Measurements from ENCODE around the gene PIAS1. TPM values are rescaled to one million over a fixed set of nuclear protein-coding genes. Genes with fewer than 3 reads are reported as not detected.
"Not testable (repeated sequence)": the region's sequence is repeated elsewhere in the genome, so short reads cannot be mapped to it uniquely, and the experiment has no call there.

Gene PIAS1
- total RNA-seq, 1 experiment from 2014 or later: 32.9 TPM

DNA sequence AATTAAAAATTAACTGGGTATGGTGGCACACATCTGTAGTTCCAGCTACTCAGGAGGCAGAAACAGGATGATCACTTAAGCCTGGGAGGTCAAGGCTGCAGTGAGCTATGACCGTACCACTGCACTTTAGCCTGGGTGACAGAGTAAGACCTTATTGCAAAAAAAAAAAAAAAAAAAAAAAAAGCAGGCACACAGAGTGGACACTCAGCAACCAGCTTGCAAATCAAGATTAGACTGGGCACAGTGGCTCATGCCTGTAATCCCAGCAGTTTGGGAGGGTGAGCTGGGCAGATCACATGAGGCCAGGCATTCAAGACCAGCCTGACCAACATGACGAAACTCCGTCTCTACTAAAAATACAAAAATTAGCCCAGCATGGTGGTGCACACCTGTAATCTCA, 170.0 kb downstream of the PIAS1 start:
- intact Hi-C loops (cut with micrococcal nuclease): no loop called here
- Mint-ChIP-seq H3K36me3 (ENCODE audit: insufficient read depth, unreplicated experiment) (peaks cover 11% of the 10 kb centered on the region), H3K9me3 (ENCODE audit: unreplicated experiment) (no peaks in the 10 kb centered on the region), H3K27me3 (ENCODE audit: insufficient read depth, unreplicated experiment) (no peaks in the 10 kb centered on the region), H3K27ac (ENCODE audit: low read depth, unreplicated experiment) (no peak overlapping the region), H3K4me3 (ENCODE audit: unreplicated experiment) (no peak overlapping the region), H3K4me1 (ENCODE audit: insufficient read depth, unreplicated experiment) (peaks cover 24% of the 10 kb centered on the region)
- ChIA-PET CTCF (interaction anchor here (0.6 to 1.2 kb wide), 4 partner anchors 13 to 119 kb away, joined by 3 to 4 read pairs (median 3); no protein-coding TSS in a partner anchor), POLR2A (no interaction called here)
- no peak for DNase-seq (ENCODE audit: unreplicated experiment)
- no TSS peak for BruUV-seq (replicated peaks)
- TF ChIP-seq, protein P1, sequence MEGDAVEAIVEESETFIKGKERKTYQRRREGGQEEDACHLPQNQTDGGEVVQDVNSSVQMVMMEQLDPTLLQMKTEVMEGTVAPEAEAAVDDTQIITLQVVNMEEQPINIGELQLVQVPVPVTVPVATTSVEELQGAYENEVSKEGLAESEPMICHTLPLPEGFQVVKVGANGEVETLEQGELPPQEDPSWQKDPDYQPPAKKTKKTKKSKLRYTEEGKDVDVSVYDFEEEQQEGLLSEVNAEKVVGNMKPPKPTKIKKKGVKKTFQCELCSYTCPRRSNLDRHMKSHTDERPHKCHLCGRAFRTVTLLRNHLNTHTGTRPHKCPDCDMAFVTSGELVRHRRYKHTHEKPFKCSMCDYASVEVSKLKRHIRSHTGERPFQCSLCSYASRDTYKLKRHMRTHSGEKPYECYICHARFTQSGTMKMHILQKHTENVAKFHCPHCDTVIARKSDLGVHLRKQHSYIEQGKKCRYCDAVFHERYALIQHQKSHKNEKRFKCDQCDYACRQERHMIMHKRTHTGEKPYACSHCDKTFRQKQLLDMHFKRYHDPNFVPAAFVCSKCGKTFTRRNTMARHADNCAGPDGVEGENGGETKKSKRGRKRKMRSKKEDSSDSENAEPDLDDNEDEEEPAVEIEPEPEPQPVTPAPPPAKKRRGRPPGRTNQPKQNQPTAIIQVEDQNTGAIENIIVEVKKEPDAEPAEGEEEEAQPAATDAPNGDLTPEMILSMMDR (IDR thresholded peaks at IDR 0.05; ENCODE audit: unreplicated experiment): no peak

DNA sequence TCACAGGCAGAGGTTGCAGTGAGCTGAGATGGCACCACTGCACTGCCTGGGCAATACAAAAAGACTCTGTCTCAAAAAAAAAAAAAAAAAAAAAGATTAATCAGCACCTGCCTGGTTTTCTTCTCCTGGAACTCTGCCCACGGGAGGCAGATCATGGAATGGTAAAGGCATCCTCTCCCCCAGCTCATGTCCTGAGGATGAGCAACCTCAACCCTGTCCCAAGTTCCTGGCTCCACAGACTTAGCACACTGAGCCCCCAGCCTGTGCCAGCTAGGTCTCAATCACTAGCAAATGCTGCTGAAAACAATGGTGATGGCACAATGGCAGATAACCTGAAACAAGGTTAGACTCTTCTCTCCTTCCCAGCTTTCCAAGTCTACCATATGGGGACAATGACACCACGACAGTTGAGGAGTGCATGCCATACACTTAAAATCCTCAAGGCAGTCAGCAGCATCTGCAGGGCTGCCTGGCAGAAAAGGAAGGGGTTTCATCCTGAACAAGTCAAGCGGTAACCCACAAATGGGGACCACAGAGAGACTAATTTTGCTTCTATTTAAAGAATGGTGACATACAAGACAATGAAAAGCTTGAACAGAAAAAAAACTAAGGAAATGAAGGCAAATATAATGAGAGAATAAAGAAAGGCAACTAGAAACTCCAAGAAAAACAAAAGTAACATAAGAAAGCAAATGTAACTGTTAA, 170.6 kb downstream of the PIAS1 start:
- H3K27ac Mint-ChIP-seq (ENCODE audit: low read depth, unreplicated experiment): no peak overlapping the region
- H3K36me3 Mint-ChIP-seq (ENCODE audit: insufficient read depth, unreplicated experiment): peaks cover 11% of the 10 kb centered on the region
- intact Hi-C loops (cut with micrococcal nuclease): no loop called here
- TF ChIP-seq, protein P1 (IDR thresholded peaks at IDR 0.05; ENCODE audit: unreplicated experiment): no peak
- CTCF ChIA-PET: interaction anchor here (0.6 to 1.2 kb wide), 5 partner anchors 13 to 118 kb away, joined by 3 to 4 read pairs (median 3); no protein-coding TSS in a partner anchor
- H3K4me1 Mint-ChIP-seq (ENCODE audit: insufficient read depth, unreplicated experiment): peaks cover 24% of the 10 kb centered on the region
- DNase-seq (ENCODE audit: unreplicated experiment): no peak
- H3K9me3 Mint-ChIP-seq (ENCODE audit: unreplicated experiment): no peaks in the 10 kb centered on the region
- POLR2A ChIA-PET: interaction anchor here (1.2 kb wide), 1 partner anchor 27 kb away, joined by 5 read pairs; no protein-coding TSS in a partner anchor
- no peak overlapping the region for H3K4me3 Mint-ChIP-seq (ENCODE audit: unreplicated experiment)
- no peaks in the 10 kb centered on the region for H3K27me3 Mint-ChIP-seq (ENCODE audit: insufficient read depth, unreplicated experiment)
- no TSS peak for BruUV-seq (replicated peaks)

DNA sequence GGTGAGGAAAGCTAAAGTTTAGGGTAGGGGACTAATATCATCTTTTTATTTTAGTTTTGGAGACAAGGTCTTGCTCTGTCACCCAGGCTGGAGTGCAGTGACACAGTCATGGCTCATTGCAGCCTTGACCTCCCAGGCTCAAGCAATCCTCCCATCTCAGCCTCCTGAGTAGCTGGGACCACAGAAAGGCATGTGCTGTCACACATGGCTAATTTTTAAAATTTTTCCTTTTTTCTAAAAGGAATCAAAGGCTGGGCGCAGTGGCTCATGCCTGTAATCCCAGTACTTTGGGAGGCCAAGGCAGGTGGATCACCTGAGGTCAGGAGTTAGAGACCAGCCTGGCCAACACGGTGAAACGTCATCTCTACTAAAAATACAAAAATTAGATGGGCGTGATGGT, 171.3 kb downstream of the PIAS1 start:
- peaks cover 11% of the 10 kb centered on the region for H3K36me3 Mint-ChIP-seq (ENCODE audit: insufficient read depth, unreplicated experiment)
- CTCF ChIA-PET: interaction anchor here (0.6 to 1.2 kb wide), 4 partner anchors 13 to 1280 kb away, joined by 3 read pairs; no protein-coding TSS in a partner anchor
- POLR2A ChIA-PET: interaction anchor here (1.2 kb wide), 1 partner anchor 28 kb away, joined by 5 read pairs; no protein-coding TSS in a partner anchor
- intact Hi-C loops (cut with micrococcal nuclease); H3K9me3 Mint-ChIP-seq (ENCODE audit: unreplicated experiment); H3K4me3 Mint-ChIP-seq (ENCODE audit: unreplicated experiment); H3K27me3 Mint-ChIP-seq (ENCODE audit: insufficient read depth, unreplicated experiment); BruUV-seq (replicated peaks); H3K27ac Mint-ChIP-seq (ENCODE audit: low read depth, unreplicated experiment); DNase-seq (ENCODE audit: unreplicated experiment): not testable (repeated sequence)
- H3K4me1 Mint-ChIP-seq (ENCODE audit: insufficient read depth, unreplicated experiment): peaks cover 29% of the 10 kb centered on the region

DNA sequence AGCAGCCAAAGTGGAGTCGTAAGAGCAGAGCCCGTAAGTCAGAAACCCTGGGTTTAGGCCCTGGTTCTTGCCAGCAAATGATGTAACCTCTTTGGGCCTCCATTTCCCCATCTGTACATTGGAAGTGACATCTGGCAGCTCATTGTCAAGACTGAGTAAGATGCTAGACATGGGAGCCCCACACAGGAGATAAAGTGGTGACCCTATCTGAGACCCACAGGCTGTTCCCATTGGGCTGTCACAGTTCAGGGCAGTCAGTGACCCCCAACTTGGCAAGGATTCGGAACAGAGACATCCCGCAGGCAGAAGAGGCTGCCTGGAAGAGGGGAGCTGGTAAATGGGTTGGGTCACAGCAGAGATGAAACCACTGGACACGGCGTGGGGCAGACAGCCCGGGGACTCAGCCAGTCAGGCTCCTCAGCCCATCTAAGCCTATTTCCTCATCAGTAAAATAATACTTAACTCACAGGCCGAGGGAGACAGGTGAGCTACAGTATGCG, 173.6 kb downstream of the PIAS1 start:
- TF ChIP-seq, protein P1 (IDR thresholded peaks at IDR 0.05; ENCODE audit: unreplicated experiment): no peak
- DNase-seq (ENCODE audit: unreplicated experiment): no peak
- ChIA-PET POLR2A (interaction anchor here (3.6 kb wide), 1 partner anchor 52 kb away, joined by 49 read pairs; the partner anchor contains the start of gene FEM1B), CTCF (interaction anchor here (0.6 kb wide), 1 partner anchor 740 kb away, joined by 3 read pairs; no protein-coding TSS in a partner anchor)
- Mint-ChIP-seq H3K36me3 (ENCODE audit: insufficient read depth, unreplicated experiment) (peaks cover 5% of the 10 kb centered on the region), H3K27me3 (ENCODE audit: insufficient read depth, unreplicated experiment) (no peaks in the 10 kb centered on the region), H3K4me1 (ENCODE audit: insufficient read depth, unreplicated experiment) (peaks cover 29% of the 10 kb centered on the region), H3K4me3 (ENCODE audit: unreplicated experiment) (peak overlapping the region; percentile 74), H3K9me3 (ENCODE audit: unreplicated experiment) (no peaks in the 10 kb centered on the region), H3K27ac (ENCODE audit: low read depth, unreplicated experiment) (peak overlapping the region; percentile 65)
- intact Hi-C loops (cut with micrococcal nuclease): no loop called here
- BruUV-seq (replicated peaks): no TSS peak
